ENCODE measurements around the gene UCKL1.
"Not testable (repeated sequence)": the region's sequence is repeated elsewhere in the genome, so short reads cannot be mapped to it uniquely, and the experiment has no call there.

Gene UCKL1

DNA sequence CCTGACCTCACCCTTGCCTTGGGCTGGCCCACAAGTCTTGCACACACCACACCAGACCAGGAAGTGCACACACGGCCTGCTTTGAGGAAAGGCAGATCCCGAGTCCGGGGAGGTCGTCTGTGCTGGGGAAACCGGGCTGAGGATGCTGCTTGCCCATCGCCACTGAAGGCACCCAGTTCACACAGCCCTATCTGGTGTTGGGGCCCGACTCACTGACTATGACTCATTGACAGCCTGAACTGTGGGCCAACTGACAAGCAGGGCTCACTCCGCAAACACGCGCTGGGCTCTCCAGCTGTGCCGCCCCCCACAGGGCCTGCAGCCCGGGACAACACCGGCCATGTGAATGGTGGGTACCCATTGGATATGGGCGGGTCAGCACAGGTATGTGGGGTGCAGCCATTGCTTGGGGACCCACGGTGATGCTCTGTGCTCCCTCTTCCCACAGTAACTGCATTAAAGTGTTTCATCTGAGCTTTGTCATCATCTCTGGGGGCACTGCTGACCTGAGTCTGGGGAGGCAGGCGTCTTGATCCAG lies 21.6 kb upstream of the UCKL1 start:
- Histone ChIP-seq H3K79me2 (ENCODE audit: insufficient read depth, low read length) (peaks cover 25% of the 10 kb centered on the region), H3K4me3 (ENCODE audit: low read length, poor library complexity, severe bottlenecking) (peak overlapping the region; percentile 90), H3K9me3 (ENCODE audit: insufficient read depth, low read depth, low read length) (no peaks in the 10 kb centered on the region), H3K9me2 (replicated peaks; ENCODE audit: low read depth, low read length) (no peaks in the 10 kb centered on the region), H3K36me3 (ENCODE audit: insufficient read depth, low read length) (no peaks in the 10 kb centered on the region), H2AFZ (ENCODE audit: low read length) (no peak overlapping the region), H3K4me1 (ENCODE audit: insufficient read depth, low read length, poor library complexity, severe bottlenecking) (peaks cover 39% of the 10 kb centered on the region), H3K27me3 (ENCODE audit: insufficient read depth, low read length, poor library complexity, severe bottlenecking) (no peaks in the 10 kb centered on the region), H3F3A (ENCODE audit: low read depth) (0 out of 2 replicates have a peak, but pooled peaks cover 7% of the 10 kb centered on the region), H3K4me2 (ENCODE audit: low read depth, low read length, poor library complexity, severe bottlenecking) (peak overlapping the region; percentile 92), H3K9ac (ENCODE audit: low read depth, low read length, poor library complexity, severe bottlenecking) (peak overlapping the region; percentile 88), H4K20me1 (ENCODE audit: insufficient read depth, low read length, poor library complexity, severe bottlenecking) (peaks cover 8% of the 10 kb centered on the region)
- no peak for TF ChIP-seq EZH2phosphoT487 (IDR thresholded peaks at IDR 0.05; ENCODE audit: borderline replicate concordance)
- TF ChIP-seq, protein P1, sequence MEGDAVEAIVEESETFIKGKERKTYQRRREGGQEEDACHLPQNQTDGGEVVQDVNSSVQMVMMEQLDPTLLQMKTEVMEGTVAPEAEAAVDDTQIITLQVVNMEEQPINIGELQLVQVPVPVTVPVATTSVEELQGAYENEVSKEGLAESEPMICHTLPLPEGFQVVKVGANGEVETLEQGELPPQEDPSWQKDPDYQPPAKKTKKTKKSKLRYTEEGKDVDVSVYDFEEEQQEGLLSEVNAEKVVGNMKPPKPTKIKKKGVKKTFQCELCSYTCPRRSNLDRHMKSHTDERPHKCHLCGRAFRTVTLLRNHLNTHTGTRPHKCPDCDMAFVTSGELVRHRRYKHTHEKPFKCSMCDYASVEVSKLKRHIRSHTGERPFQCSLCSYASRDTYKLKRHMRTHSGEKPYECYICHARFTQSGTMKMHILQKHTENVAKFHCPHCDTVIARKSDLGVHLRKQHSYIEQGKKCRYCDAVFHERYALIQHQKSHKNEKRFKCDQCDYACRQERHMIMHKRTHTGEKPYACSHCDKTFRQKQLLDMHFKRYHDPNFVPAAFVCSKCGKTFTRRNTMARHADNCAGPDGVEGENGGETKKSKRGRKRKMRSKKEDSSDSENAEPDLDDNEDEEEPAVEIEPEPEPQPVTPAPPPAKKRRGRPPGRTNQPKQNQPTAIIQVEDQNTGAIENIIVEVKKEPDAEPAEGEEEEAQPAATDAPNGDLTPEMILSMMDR (conservative IDR thresholded peaks at IDR 0.05; ENCODE audit: low read length): no peak

DNA sequence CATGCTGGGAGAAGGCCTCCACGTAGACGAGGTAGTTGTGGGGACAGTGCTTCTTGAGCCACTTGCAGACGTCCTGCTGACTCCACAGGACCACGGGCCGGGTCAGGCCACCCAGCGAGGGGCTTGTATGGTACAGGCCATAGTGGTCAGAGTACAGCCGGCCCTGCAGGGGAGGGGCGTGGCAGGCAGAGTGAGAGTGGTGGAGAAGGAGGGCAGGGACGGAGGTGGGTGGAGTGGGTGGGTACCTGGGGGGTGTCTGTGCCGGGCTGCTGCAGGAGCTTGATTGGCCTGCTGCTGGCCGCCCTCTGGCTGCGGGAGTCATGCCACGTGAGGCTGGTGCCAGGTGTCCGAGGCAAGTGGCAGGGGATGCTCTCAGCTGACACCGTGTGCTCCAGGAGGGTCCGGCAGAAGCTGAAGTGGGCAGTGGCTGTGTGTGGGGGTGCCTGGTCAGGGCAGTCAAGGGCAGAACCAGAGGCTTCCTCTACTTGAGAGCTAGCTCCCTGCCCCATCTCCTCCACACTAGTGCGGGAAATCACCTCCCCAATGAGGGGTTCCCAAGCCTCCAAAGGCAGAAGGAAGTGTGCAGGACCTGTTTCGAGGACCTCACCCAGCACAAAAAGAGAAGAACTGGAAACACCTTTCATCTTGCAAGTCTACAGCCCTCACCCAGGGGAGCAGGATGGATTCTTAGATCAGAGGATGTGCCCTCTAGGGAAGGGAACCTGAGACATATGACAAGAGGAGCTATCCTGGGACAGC lies 20.9 kb upstream of the UCKL1 start:
- peaks cover 33% of the 10 kb centered on the region for H3K4me1 ChIP-seq (ENCODE audit: insufficient read depth, low read length, poor library complexity, severe bottlenecking)
- no peak overlapping the region for H2AFZ ChIP-seq (ENCODE audit: low read length)

GRCh38 chr20:63976511-63976910 lies 20.3 kb upstream of the UCKL1 start:
- H3K9ac ChIP-seq (ENCODE audit: low read depth, low read length, poor library complexity, severe bottlenecking); H3K4me3 ChIP-seq (ENCODE audit: low read length, poor library complexity, severe bottlenecking); H3F3A ChIP-seq (ENCODE audit: low read depth); H3K4me2 ChIP-seq (ENCODE audit: low read depth, low read length, poor library complexity, severe bottlenecking); H3K27me3 ChIP-seq (ENCODE audit: insufficient read depth, low read length, poor library complexity, severe bottlenecking); H4K20me1 ChIP-seq (ENCODE audit: insufficient read depth, low read length, poor library complexity, severe bottlenecking); H3K9me2 ChIP-seq (replicated peaks; ENCODE audit: low read depth, low read length); H3K36me3 ChIP-seq (ENCODE audit: insufficient read depth, low read length); H3K9me3 ChIP-seq (ENCODE audit: insufficient read depth, low read depth, low read length); H2AFZ ChIP-seq (ENCODE audit: low read length): not testable (repeated sequence)
- peaks cover 30% of the 10 kb centered on the region for H3K4me1 ChIP-seq (ENCODE audit: insufficient read depth, low read length, poor library complexity, severe bottlenecking)
- H3K79me2 ChIP-seq (ENCODE audit: insufficient read depth, low read length): peaks cover 12% of the 10 kb centered on the region; the same call in 1 of the 2 replicates

More for the DNA sequence above, 20.9 kb upstream of the UCKL1 start:
- Histone ChIP-seq H3F3A (ENCODE audit: low read depth) (0 out of 2 replicates have a peak, but pooled peaks cover 7% of the 10 kb centered on the region), H3K4me3 (ENCODE audit: low read length, poor library complexity, severe bottlenecking) (peak overlapping the region; percentile 90), H3K4me2 (ENCODE audit: low read depth, low read length, poor library complexity, severe bottlenecking) (peak overlapping the region; percentile 92), H3K9me2 (replicated peaks; ENCODE audit: low read depth, low read length) (no peaks in the 10 kb centered on the region), H4K20me1 (ENCODE audit: insufficient read depth, low read length, poor library complexity, severe bottlenecking) (peaks cover 4% of the 10 kb centered on the region), H3K9ac (ENCODE audit: low read depth, low read length, poor library complexity, severe bottlenecking) (no peak overlapping the region), H3K27me3 (ENCODE audit: insufficient read depth, low read length, poor library complexity, severe bottlenecking) (no peaks in the 10 kb centered on the region), H3K36me3 (ENCODE audit: insufficient read depth, low read length) (no peaks in the 10 kb centered on the region), H3K79me2 (ENCODE audit: insufficient read depth, low read length) (peaks cover 18% of the 10 kb centered on the region), H3K9me3 (ENCODE audit: insufficient read depth, low read depth, low read length) (no peaks in the 10 kb centered on the region)
- TF ChIP-seq, protein P1 (conservative IDR thresholded peaks at IDR 0.05; ENCODE audit: low read length): no peak
- TF ChIP-seq EZH2phosphoT487 (IDR thresholded peaks at IDR 0.05; ENCODE audit: borderline replicate concordance): no peak
